HCT116 (cell line): ENCODE results near the gene EHMT1. TPM values are rescaled to one million over a fixed set of nuclear protein-coding genes. Genes with fewer than 3 reads are reported as not detected.

ENCODE experiments used
- ATAC-seq: fragments of 200-7000 bp; cut with Tn5 transposase; 2 replicates; pipeline ENCODE4 v1.9.1; 2020; ENCODE audit warnings: mild to moderate bottlenecking, moderate library complexity
- BruUV-seq: library from RNA; stranded (reverse); fragments of 400-500 nt; replicated peaks from 2 replicates; lab custom pipeline; 2021; lab: Mats Ljungman, UMichigan
- CTCF ChIA-PET: fragments of 300-600 bp; sonication (Branson Sonifier 250); formaldehyde crosslinking; loops from one replicate; lab custom pipeline; 2021; ENCODE audit warnings: antibody characterized with exemption; lab: Charles Lee
- POLR2A ChIA-PET: fragments of 300-600, 350-600 bp; sonication (Branson Sonifier 250); formaldehyde crosslinking; loops from one replicate; lab custom pipeline; 2021; ENCODE audit warnings: antibody characterized with exemption; lab: Charles Lee
- RAD21 ChIA-PET, 2 experiments: fragments of 300-600 bp; sonication (Branson Sonifier 250); formaldehyde crosslinking; loops; one replicate each; lab custom pipeline; 2023; ENCODE audit warnings: low total read pairs in 2 of 2; ENCODE audit not compliant: uncharacterized antibody in 2 of 2, unreplicated experiment in 2 of 2, low non-redundant PET in 1 of 2; lab: Charles Lee
- DNase-seq: peaks from one replicate; pipeline ENCODE4 v3.0.0-alpha.2; 2010; ENCODE audit warnings: low read depth, low spot score
- H2AFZ ChIP-seq: fragments of 200-600 bp; shearing (Covaris generic), sonication (generic); 2 replicates; pipeline ENCODE4 v1.6.1; 2017; ENCODE audit warnings: low read depth, mixed run types, mixed read lengths, antibody characterized with exemption, low read length; ENCODE audit not compliant: poor library complexity, severe bottlenecking
- H3K27ac ChIP-seq: 2 replicates; pipeline ENCODE4 v1.5.1; 2012; ENCODE audit warnings: low read depth, low read length
- H3K27me3 ChIP-seq: fragments of 200-600 bp; sonication (generic); 2 replicates; pipeline ENCODE4 v1.6.1; 2016; ENCODE audit warnings: mixed run types, low read length, mixed read lengths; ENCODE audit not compliant: insufficient read depth
- H3K36me3 ChIP-seq, 2 experiments: fragments of 200-500 bp in 1 of 2; fragments of 200-600 bp in 1 of 2; sonication (Bioruptor generic) in 1 of 2; sonication (generic) in 1 of 2; 2 replicates each; pipeline versions ENCODE4 v1.5.1 to v1.6.1; 2014 to 2016; ENCODE audit warnings: low read length in 2 of 2, inconsistent platforms in 1 of 2, mixed read lengths in 1 of 2, mixed run types in 1 of 2; ENCODE audit not compliant: insufficient read depth in 2 of 2, control insufficient read depth in 1 of 2
- H3K4me1 ChIP-seq, 2 experiments: fragments of 200-600 bp in 1 of 2; sonication (generic) in 1 of 2; 2 replicates each; pipeline versions ENCODE4 v1.5.1 to v1.6.1; 2012 to 2017; ENCODE audit warnings: low read length in 2 of 2, inconsistent platforms in 1 of 2, mild to moderate bottlenecking in 1 of 2, mixed read lengths in 1 of 2, mixed run types in 1 of 2, moderate library complexity in 1 of 2; ENCODE audit not compliant: insufficient read depth in 2 of 2, control insufficient read depth in 1 of 2
- H3K4me2 ChIP-seq: fragments of 200-600 bp; sonication (generic); 2 replicates; pipeline ENCODE4 v1.6.1; 2017; ENCODE audit warnings: mixed run types, low read length, mixed read lengths
- H3K4me3 ChIP-seq, 2 experiments: fragments of 200-600 bp in 1 of 2; sonication (generic) in 1 of 2; replicated peaks in 1 of 2; 2 replicates each; pipeline ENCODE4 v1.5.1; 2011 to 2016; ENCODE audit warnings: low read length in 2 of 2, control low read depth in 1 of 2, low read depth in 1 of 2, mild to moderate bottlenecking in 1 of 2, mixed read lengths in 1 of 2, mixed run types in 1 of 2
- H3K79me2 ChIP-seq: fragments of 200-600 bp; sonication (generic); 2 replicates; pipeline ENCODE4 v1.6.1; 2017; ENCODE audit warnings: mild to moderate bottlenecking, mixed run types, low read length, moderate library complexity, mixed read lengths; ENCODE audit not compliant: insufficient read depth
- H3K9ac ChIP-seq: fragments of 200-600 bp; sonication (generic); 2 replicates; pipeline ENCODE4 v1.6.1; 2016; ENCODE audit warnings: low read length, mixed read lengths
- H3K9me2 ChIP-seq: fragments of 200-600 bp; sonication (generic), shearing (Covaris generic); 2 replicates; pipeline ENCODE4 v1.6.1; 2017; ENCODE audit warnings: mixed run types, mild to moderate bottlenecking, moderate library complexity; ENCODE audit not compliant: insufficient read depth
- H3K9me3 ChIP-seq, 2 experiments: fragments of 200-500 bp in 1 of 2; fragments of 200-600 bp in 1 of 2; sonication (Bioruptor generic) in 1 of 2; sonication (generic) in 1 of 2; 2 replicates each; pipeline ENCODE4 v1.6.1; 2014 to 2017; ENCODE audit warnings: low read length in 2 of 2, mixed read lengths in 2 of 2, inconsistent platforms in 1 of 2, low read depth in 1 of 2, mild to moderate bottlenecking in 1 of 2, mixed run types in 1 of 2, moderate library complexity in 1 of 2; ENCODE audit not compliant: control insufficient read depth in 1 of 2, insufficient read depth in 1 of 2
- H4K20me1 ChIP-seq: fragments of 200-600 bp; sonication (generic), shearing (Covaris generic); 2 replicates; pipeline ENCODE4 v1.6.1; 2017; ENCODE audit warnings: mixed run types, mild to moderate bottlenecking, moderate library complexity; ENCODE audit not compliant: insufficient read depth
- CEBPB ChIP-seq: IDR thresholded peaks from 2 replicates; pipeline ENCODE4 v1.6.1; 2012; ENCODE audit warnings: low read depth
- CTCF ChIP-seq, 3 experiments: fragments of 200-600 bp in 1 of 3; sonication (generic) in 1 of 3; IDR thresholded peaks in 2 of 3; conservative IDR thresholded peaks in 1 of 3; 2 replicates each; pipeline ENCODE4 v1.5.1; 2012 to 2017; ENCODE audit warnings: low read depth in 2 of 3, low read length in 2 of 3, antibody characterized with exemption in 1 of 3, borderline replicate concordance in 1 of 3, control low read depth in 1 of 3, mild to moderate bottlenecking in 1 of 3, mixed read lengths in 1 of 3, mixed run types in 1 of 3, moderate library complexity in 1 of 3; ENCODE audit not compliant: insufficient read depth in 1 of 3
- JUND ChIP-seq: IDR thresholded peaks from 2 replicates; pipeline ENCODE4 v1.6.1; 2012
- POLR2A ChIP-seq: IDR thresholded peaks from 2 replicates; pipeline ENCODE4 v1.7.0; 2011; ENCODE audit warnings: borderline replicate concordance; ENCODE audit not compliant: insufficient read depth, insufficient read length; ENCODE audit errors: extremely low read depth
- RAD21 ChIP-seq: IDR thresholded peaks from 2 replicates; pipeline ENCODE4 v1.6.1; 2012; ENCODE audit warnings: low read depth, mild to moderate bottlenecking
- YY1 ChIP-seq: IDR thresholded peaks from 2 replicates; pipeline ENCODE4 v1.6.1; 2011; ENCODE audit warnings: low read length, low read depth, moderate library complexity, mild to moderate bottlenecking; ENCODE audit not compliant: insufficient replicate concordance; ENCODE audit errors: extremely low read depth
- ZFX ChIP-seq: fragments of 450-650 bp; IDR thresholded peaks from 2 replicates; pipeline ENCODE4 v1.6.1; 2017
- intact Hi-C: fragments of 100-400 bp; cut with micrococcal nuclease; formaldehyde crosslinking; loops from 2 replicates; pipeline ENCODE4 v1.10.0; 2022
- total RNA-seq: library from RNA; stranded (reverse); gene quantifications from one replicate; pipeline ENCODE4 v1.2.1, GENCODE V29; 2021; ENCODE audit not compliant: unreplicated experiment
- TF ChIP-seq, protein P1 (sequence below): IDR thresholded peaks from 2 replicates; pipeline ENCODE4 v1.6.1; 2012

The EHMT1 gene
- total RNA-seq, 1 experiment from 2014 or later = 86.1 TPM

DNA sequence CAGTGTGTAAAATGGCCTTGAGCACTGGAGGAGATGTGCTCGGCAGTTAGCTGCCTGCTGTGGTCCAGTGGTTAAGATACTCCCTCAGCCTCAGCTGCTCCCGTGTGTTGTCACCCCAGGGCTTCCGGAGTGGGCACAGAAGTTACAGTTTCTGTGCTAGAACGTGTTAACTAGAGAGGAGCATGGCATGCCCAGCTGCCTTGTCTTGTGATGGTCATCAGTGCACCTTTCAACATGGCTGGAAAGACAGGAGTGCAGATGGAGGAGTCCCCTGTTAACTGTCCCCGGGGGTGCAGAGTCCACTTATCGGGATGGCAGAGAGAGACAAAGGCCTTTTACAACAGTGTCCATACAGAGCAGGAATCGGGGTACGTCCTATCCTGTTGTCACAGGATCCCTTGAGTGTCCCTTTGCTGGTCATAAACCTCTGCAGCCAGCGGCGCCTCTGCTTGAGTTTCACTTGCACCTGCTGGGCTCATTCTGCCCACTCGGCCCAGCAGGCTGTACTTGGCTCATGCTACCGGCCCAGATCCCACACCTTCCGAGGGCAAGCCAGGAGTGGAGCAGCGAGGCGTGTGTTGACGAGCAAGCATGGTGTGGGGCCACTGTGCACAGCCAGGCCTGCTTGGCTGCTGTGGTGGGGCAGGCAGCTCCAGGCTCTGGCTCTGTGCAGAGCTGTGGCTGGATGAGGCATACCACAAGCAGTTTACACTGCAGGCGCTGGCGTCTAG, 112.6 kb downstream of the EHMT1 start:
- no peak overlapping the region for H2AFZ ChIP-seq
- ATAC-seq (no peak), DNase-seq (no peak)
- no peak overlapping the region for H3K27ac ChIP-seq
- H3K9me3 ChIP-seq = peaks cover 3 to 5% of the 10 kb centered on the region in 2 experiments; a peak in 1 of 4 replicates
- peaks cover 42% of the 10 kb centered on the region for H3K79me2 ChIP-seq
- H3K4me1 ChIP-seq = no peaks in the 10 kb centered on the region
- peaks cover 9 to 27% of the 10 kb centered on the region in 2 experiments for H3K36me3 ChIP-seq
- H3K27me3 ChIP-seq = no peaks in the 10 kb centered on the region
- intact Hi-C loops = no loop called here
- H3K4me3 ChIP-seq = no peak overlapping the region
- RAD21 ChIA-PET = no interaction called here
- H3K9me2 ChIP-seq = no peaks in the 10 kb centered on the region
- H4K20me1 ChIP-seq = peaks cover 5% of the 10 kb centered on the region; the same call in 1 of the 2 replicates
- POLR2A ChIA-PET = interaction anchor here (0.6 kb wide), 1 partner anchor 158 kb away, joined by 3 read pairs; no protein-coding TSS in a partner anchor
- no TSS peak for BruUV-seq
- no peak overlapping the region for H3K4me2 ChIP-seq
- CTCF ChIA-PET = no interaction called here
- no peak for TF ChIP-seq ZFX
- TF ChIP-seq YY1 = no peak
- TF ChIP-seq CEBPB = no peak
- TF ChIP-seq, protein P1, sequence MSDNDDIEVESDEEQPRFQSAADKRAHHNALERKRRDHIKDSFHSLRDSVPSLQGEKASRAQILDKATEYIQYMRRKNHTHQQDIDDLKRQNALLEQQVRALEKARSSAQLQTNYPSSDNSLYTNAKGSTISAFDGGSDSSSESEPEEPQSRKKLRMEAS = no peak
- TF ChIP-seq JUND = no peak
- no peak for TF ChIP-seq RAD21
- no peak for TF ChIP-seq POLR2A
- TF ChIP-seq CTCF (IDR thresholded peaks at IDR 0.05 in 2 of 3, conservative IDR thresholded peaks at IDR 0.05 in 1 of 3; ENCODE audit: borderline replicate concordance in 1 of 3, insufficient read depth in 1 of 3, low read depth in 2 of 3, low read length in 2 of 3) = no peak
- no peak overlapping the region for H3K9ac ChIP-seq
